Measurements from ENCODE around the gene TMEM182.

TMEM182 gene, protein sequence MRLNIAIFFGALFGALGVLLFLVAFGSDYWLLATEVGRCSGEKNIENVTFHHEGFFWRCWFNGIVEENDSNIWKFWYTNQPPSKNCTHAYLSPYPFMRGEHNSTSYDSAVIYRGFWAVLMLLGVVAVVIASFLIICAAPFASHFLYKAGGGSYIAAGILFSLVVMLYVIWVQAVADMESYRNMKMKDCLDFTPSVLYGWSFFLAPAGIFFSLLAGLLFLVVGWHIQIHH

DNA sequence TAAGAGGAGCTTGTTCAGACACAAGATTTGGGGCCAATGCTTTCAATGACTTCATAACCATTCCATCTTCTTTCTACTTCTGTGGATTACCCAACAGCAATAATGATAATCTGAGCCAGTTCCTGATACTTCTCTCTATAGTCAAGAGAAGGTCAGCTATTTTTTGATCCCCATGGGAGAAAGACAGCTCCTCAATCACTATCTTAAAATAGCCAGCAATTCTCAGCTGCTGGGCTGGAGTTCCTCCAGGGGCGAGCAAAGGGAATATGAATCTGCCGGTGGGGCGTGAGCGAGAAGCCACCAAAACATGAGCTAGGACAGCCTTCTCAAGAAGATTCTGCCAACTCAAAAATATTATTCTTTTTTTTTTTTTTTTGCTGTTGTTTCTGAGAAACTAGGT is at the start of gene TMEM182:
TSS of gene TMEM182 (plus strand) at position 269 of the 400 bp plus-strand sequence. CDS start 187 bp downstream, outside the sequence.
- DNase-seq (ENCODE audit: low read depth, low spot score): no peak
- H3K9me3 ChIP-seq (ENCODE audit: control insufficient read depth, insufficient read depth, low read length): no peaks in the 10 kb centered on the region
- no peaks in the 10 kb centered on the region for H3K27me3 ChIP-seq (ENCODE audit: control insufficient read depth, insufficient read depth, low read length)
- H3K4me3 ChIP-seq (ENCODE audit: low read length): no peak within 1 kb of the TSS
- no peaks in the 10 kb centered on the region for H3K36me3 ChIP-seq (ENCODE audit: control insufficient read depth, insufficient read depth, low read length)
- WGBS (ENCODE audit: insufficient coverage, insufficient read length): no CpG with 5 or more reads among the region's 4 CpGs
- no peak within 1 kb of the TSS for H3K27ac ChIP-seq (ENCODE audit: low read length)
- H3K4me1 ChIP-seq (ENCODE audit: control insufficient read depth, insufficient read depth, low read length): no peaks in the 10 kb centered on the region

DNA sequence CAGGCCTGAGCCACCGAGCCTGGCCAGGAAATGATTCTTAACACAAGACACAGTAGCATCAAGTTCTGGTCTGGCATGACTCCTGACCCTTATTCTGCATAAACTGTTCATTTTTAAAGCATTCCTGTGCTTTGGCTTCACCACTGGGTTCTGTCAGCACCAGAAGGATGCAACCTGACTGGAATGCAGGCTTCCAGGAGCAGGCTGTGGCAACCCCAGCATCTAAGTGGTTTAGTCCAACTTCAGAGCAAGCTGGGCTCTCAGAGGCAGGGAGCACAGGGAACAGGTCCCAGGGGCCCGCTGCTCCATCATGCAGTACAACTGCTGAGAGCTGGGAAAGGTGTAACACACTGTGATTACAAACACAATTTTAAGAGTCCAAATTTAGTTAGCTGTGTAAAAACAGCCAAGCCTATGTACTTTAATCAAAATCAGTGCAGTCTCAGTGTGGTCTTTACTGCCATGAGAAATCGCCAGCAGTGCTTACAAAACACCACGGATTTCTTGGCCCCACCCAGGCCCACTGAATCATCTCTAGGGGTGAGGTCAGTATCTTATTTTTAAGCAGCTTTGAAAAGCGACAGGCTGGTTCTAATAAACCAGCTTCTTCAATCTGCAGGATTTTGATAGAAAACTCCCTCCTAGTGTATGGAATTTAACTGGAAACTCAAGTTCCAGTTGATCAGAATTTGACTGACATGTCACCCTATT is 44.4 kb upstream of the TMEM182 start:
- DNase-seq (ENCODE audit: low read depth, low spot score): no peak
- Histone ChIP-seq H3K36me3 (ENCODE audit: control insufficient read depth, insufficient read depth, low read length) (peaks cover 15% of the 10 kb centered on the region), H3K27ac (ENCODE audit: low read length) (no peak overlapping the region), H3K27me3 (ENCODE audit: control insufficient read depth, insufficient read depth, low read length) (no peaks in the 10 kb centered on the region), H3K4me3 (ENCODE audit: low read length) (no peak overlapping the region), H3K9me3 (ENCODE audit: control insufficient read depth, insufficient read depth, low read length) (no peaks in the 10 kb centered on the region), H3K4me1 (ENCODE audit: control insufficient read depth, insufficient read depth, low read length) (no peaks in the 10 kb centered on the region)
- no CpG with 5 or more reads among the region's 5 CpGs for WGBS (ENCODE audit: insufficient coverage, insufficient read length)

DNA sequence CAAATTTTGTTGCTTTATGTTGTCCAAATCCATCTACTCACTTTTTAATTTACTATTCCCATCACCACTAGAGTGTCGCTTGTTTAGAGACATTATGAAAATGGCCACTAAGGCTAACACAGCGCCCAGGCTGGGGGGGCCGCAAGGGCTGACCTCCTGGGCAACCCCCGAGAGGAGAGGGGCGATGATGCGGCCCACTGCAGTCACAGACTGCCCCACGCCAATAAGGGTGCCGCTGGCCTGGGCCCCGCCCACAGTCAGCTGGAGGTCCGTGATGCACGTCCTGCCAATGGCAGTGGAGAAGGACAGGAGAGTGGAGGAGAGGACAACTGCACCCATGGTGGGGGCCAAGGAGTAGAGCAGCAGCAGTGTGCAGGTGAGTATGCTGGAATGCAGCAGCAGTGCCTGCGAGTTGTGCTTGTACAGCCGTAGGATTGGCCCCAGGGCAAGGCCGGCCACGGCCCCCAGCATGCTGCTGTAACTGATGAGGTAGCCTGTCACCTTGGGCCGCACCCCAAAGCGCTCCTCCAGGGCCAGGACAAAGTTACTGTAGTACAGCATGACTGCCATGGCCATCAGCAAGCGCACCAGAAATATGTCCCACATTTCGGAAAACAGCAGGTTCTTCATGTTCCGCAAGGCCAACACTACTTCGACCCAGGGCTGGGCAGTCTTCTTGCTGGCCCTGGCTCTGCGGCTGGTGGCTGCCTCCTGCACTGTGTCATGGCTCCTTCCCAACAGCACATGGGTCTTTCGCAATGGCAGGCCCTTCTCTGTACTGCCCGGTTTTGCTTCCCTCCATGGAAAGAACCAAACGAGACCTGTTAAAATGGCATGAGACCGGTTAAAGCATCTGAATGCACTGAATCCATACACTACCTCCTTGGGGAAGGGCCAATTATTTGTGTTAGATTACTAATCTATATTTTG is 43.2 kb upstream of the TMEM182 start:
- WGBS (ENCODE audit: insufficient coverage, insufficient read length): no CpG with 5 or more reads among the region's 26 CpGs
- Histone ChIP-seq H3K27me3 (ENCODE audit: control insufficient read depth, insufficient read depth, low read length) (no peaks in the 10 kb centered on the region), H3K9me3 (ENCODE audit: control insufficient read depth, insufficient read depth, low read length) (no peaks in the 10 kb centered on the region), H3K36me3 (ENCODE audit: control insufficient read depth, insufficient read depth, low read length) (peaks cover 15% of the 10 kb centered on the region), H3K4me1 (ENCODE audit: control insufficient read depth, insufficient read depth, low read length) (no peaks in the 10 kb centered on the region), H3K27ac (ENCODE audit: low read length) (no peak overlapping the region), H3K4me3 (ENCODE audit: low read length) (no peak overlapping the region)
- no peak for DNase-seq (ENCODE audit: low read depth, low spot score)

DNA sequence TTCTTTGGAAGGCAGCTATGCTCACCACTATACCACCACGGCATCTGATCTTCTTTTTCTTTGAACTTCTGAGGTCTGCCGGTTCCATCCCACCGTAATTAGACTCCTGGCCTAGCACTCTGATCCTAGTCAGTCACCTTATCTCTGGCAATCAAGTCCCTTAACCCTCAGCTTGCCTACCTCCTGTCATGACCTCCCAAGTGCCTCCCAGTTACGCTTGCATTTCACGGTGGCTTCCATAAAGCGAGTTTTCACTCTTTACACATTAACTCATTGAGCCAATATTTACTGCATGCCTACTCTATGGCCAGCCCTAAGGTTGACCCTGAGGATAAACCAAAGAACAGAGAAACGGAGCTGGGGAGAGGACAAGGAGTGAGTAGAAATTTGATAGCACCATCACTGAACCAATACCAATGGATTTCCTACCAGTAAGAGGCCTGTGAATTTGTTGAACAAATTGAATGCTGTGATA is 37.8 kb upstream of the TMEM182 start:
- WGBS (ENCODE audit: insufficient coverage, insufficient read length): no CpG with 5 or more reads among the region's 7 CpGs
- DNase-seq (ENCODE audit: low read depth, low spot score): no peak
- no peaks in the 10 kb centered on the region for H3K27me3 ChIP-seq (ENCODE audit: control insufficient read depth, insufficient read depth, low read length)
- no peaks in the 10 kb centered on the region for H3K4me1 ChIP-seq (ENCODE audit: control insufficient read depth, insufficient read depth, low read length)
- H3K4me3 ChIP-seq (ENCODE audit: low read length): no peak overlapping the region
- H3K27ac ChIP-seq (ENCODE audit: low read length): no peak overlapping the region
- H3K9me3 ChIP-seq (ENCODE audit: control insufficient read depth, insufficient read depth, low read length): no peaks in the 10 kb centered on the region
- H3K36me3 ChIP-seq (ENCODE audit: control insufficient read depth, insufficient read depth, low read length): peaks cover 8% of the 10 kb centered on the region; the same call in 1 of the 2 replicates

DNA sequence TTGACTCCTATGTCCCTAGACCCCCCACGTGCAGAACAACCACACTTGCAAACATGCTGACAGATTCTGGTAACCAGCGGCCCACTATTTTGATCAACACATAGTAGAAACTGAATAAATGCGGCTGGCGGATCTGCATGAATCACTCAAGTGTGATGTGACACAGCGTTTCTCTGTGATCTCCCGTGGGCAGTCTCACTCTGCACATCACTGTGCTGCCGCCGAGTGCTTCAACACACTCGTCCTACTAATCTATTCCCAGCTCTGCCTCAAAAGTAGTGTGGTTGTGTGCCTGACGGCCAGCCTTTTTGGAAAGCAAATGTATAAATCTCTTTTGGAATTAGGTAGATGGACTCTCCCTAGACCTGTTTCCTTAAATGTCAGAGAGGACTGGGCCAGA is 37.3 kb upstream of the TMEM182 start:
- Histone ChIP-seq H3K9me3 (ENCODE audit: control insufficient read depth, insufficient read depth, low read length) (no peaks in the 10 kb centered on the region), H3K27me3 (ENCODE audit: control insufficient read depth, insufficient read depth, low read length) (no peaks in the 10 kb centered on the region), H3K4me1 (ENCODE audit: control insufficient read depth, insufficient read depth, low read length) (no peaks in the 10 kb centered on the region), H3K36me3 (ENCODE audit: control insufficient read depth, insufficient read depth, low read length) (peaks cover 8% of the 10 kb centered on the region; the same call in 1 of the 2 replicates), H3K27ac (ENCODE audit: low read length) (no peak overlapping the region), H3K4me3 (ENCODE audit: low read length) (no peak overlapping the region)
- no CpG with 5 or more reads among the region's 10 CpGs for WGBS (ENCODE audit: insufficient coverage, insufficient read length)
- no peak for DNase-seq (ENCODE audit: low read depth, low spot score)

DNA sequence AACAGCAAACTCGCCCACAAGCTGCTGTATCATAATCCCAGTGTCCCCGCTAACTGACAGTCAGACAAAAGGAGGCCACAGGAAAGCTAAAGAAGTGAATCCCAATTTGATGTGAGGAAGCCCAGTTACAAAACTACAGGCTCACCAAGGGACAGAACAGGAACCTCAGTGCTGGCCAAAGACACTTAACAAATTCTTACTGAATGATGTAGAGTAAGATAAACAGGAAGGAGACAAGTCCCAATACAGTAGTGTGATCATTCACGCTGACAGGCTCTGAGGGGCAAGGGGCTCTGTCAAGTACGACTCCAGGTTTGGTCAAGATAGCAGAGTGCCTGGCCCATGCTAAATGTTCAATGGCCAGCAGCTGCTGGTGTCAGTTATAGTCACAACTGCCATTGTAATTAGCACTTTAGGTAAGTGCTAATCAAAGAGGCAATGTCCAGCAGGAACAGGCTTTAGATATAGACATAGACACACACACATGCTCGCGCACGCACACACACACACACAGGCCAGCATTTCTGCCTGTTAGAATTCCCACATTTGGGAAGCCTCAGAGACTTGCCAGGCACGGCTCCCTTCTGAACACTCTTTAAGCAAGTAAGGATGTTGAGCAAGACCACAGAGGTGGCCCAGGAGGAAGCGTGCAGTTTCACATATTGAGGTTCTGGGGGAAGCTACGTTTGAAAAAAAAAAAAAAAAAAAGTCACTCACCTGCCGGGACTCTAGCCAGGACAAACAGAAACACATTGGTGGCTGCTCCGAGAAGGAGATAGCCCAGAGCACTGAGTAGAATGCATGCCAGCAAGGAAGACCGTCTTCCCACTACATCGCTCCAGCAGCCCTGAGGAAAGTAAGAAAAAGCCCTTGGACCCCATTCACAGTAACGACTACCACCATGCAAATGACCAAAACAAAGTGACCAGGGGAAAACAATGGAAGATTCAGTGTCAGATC is 35.4 kb upstream of the TMEM182 start:
- H3K27me3 ChIP-seq (ENCODE audit: control insufficient read depth, insufficient read depth, low read length): no peaks in the 10 kb centered on the region
- H3K4me3 ChIP-seq (ENCODE audit: low read length): no peak overlapping the region
- no peaks in the 10 kb centered on the region for H3K9me3 ChIP-seq (ENCODE audit: control insufficient read depth, insufficient read depth, low read length)
- H3K27ac ChIP-seq (ENCODE audit: low read length): no peak overlapping the region
- no peaks in the 10 kb centered on the region for H3K4me1 ChIP-seq (ENCODE audit: control insufficient read depth, insufficient read depth, low read length)
- WGBS (ENCODE audit: insufficient coverage, insufficient read length): no CpG with 5 or more reads among the region's 15 CpGs
- no peak for DNase-seq (ENCODE audit: low read depth, low spot score)
- H3K36me3 ChIP-seq (ENCODE audit: control insufficient read depth, insufficient read depth, low read length): peaks cover 3% of the 10 kb centered on the region; the same call in 1 of the 2 replicates

DNA sequence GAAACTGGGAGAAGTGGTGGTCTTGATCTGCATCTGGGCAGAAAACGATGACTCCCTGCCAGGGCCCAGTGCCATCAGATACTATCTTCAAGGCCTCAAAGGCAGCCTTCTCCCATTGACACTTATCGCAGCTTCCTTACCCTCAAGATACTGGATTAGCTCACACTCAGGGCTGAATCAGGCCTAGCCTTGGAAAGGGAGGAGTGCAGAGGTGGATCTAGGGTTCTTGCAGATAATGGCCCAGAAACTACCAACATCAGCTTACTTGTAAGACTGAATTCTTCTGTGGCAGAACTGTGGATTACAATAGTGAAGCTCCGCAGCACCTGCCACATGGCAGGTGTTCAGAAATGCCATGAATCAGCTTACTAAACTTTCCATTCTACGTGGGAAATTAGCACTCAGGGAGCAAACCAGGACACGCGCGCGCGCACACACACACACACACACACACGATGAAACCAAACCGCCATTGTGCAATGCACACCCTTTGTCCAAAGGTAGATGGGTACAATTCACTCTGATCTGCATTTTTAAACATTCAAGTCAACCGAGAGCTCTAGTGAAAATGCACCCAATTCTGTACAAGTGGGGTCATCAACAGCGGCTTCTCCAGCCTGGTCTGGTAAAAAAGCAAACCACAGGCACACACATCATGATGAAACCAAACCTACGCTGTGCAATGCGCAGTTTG is 26.3 kb upstream of the TMEM182 start:
- DNase-seq (ENCODE audit: low read depth, low spot score): no peak
- no CpG with 5 or more reads among the region's 15 CpGs for WGBS (ENCODE audit: insufficient coverage, insufficient read length)
- Histone ChIP-seq H3K27me3 (ENCODE audit: control insufficient read depth, insufficient read depth, low read length) (no peaks in the 10 kb centered on the region), H3K4me1 (ENCODE audit: control insufficient read depth, insufficient read depth, low read length) (0 out of 2 replicates have a peak, but pooled peaks cover 2% of the 10 kb centered on the region), H3K4me3 (ENCODE audit: low read length) (peak overlapping the region; percentile 71; the same call in 1 of the 2 replicates), H3K27ac (ENCODE audit: low read length) (no peak overlapping the region), H3K36me3 (ENCODE audit: control insufficient read depth, insufficient read depth, low read length) (peaks cover 3% of the 10 kb centered on the region; the same call in 1 of the 2 replicates), H3K9me3 (ENCODE audit: control insufficient read depth, insufficient read depth, low read length) (no peaks in the 10 kb centered on the region)

DNA sequence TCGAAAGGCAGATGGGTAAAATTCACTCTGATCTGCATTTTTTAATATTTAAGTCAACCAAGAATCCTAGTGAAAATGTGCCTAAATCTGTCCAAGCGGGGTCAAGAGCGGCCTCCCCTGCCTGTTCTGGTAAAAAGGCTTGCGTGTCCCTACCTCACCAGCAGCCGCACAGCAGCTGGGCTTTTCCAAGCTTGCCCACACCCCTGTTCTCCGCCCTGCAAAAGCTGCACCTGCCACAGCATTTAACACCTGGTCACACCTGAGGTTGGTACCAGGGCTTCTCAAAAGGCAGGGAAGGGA is 25.8 kb upstream of the TMEM182 start:
- WGBS (ENCODE audit: insufficient coverage, insufficient read length): no CpG with 5 or more reads among the region's 6 CpGs
- H3K9me3 ChIP-seq (ENCODE audit: control insufficient read depth, insufficient read depth, low read length): no peaks in the 10 kb centered on the region
- no peaks in the 10 kb centered on the region for H3K27me3 ChIP-seq (ENCODE audit: control insufficient read depth, insufficient read depth, low read length)
- H3K27ac ChIP-seq (ENCODE audit: low read length): no peak overlapping the region
- 0 out of 2 replicates have a peak, but pooled peaks cover 2% of the 10 kb centered on the region for H3K4me1 ChIP-seq (ENCODE audit: control insufficient read depth, insufficient read depth, low read length)
- DNase-seq (ENCODE audit: low read depth, low spot score): no peak
- peaks cover 3% of the 10 kb centered on the region; the same call in 1 of the 2 replicates for H3K36me3 ChIP-seq (ENCODE audit: control insufficient read depth, insufficient read depth, low read length)
- peak overlapping the region; percentile 71 for H3K4me3 ChIP-seq (ENCODE audit: low read length)
